BLaER1 (cell line): ENCODE results near the gene HGFAC.
A peak's percentile ranks its signal among the peaks of the same experiment; 100 is the strongest.

Experiments
- H3K27ac ChIP-seq: shearing (Covaris generic); formaldehyde crosslinking; 2 replicates; pipeline ENCODE4 v1.8.1; 2022
- H3K27me3 ChIP-seq: shearing (Covaris generic); formaldehyde crosslinking; 2 replicates; pipeline ENCODE4 v1.8.1; 2022
- H3K36me3 ChIP-seq: shearing (Covaris generic); formaldehyde crosslinking; 2 replicates; pipeline ENCODE4 v1.8.1; 2022
- H3K4me1 ChIP-seq: shearing (Covaris generic); formaldehyde crosslinking; 2 replicates; pipeline ENCODE4 v1.8.1; 2022
- H3K4me2 ChIP-seq: shearing (Covaris generic); formaldehyde crosslinking; 2 replicates; pipeline ENCODE4 v1.8.1; 2022
- H3K4me3 ChIP-seq: shearing (Covaris generic); formaldehyde crosslinking; 2 replicates; pipeline ENCODE4 v1.8.1; 2022
- H3K9ac ChIP-seq: shearing (Covaris generic); formaldehyde crosslinking; 2 replicates; pipeline ENCODE4 v1.8.1; 2022
- H3K9me3 ChIP-seq: shearing (Covaris generic); formaldehyde crosslinking; 2 replicates; pipeline ENCODE4 v1.8.1; 2022
- H4K20me1 ChIP-seq: shearing (Covaris generic); formaldehyde crosslinking; 2 replicates; pipeline ENCODE4 v1.8.1; 2022
- Cebpa-rat ChIP-seq: shearing (Covaris generic); IDR thresholded peaks from 2 replicates; pipeline ENCODE4 v1.8.1; 2022

HGFAC gene

GRCh38 chr4:3403348-3403906, 38.3 kb upstream of the HGFAC start:
- no peak for TF ChIP-seq Cebpa-rat
- Histone ChIP-seq H3K27me3 (no peaks in the 10 kb centered on the region), H3K27ac (no peak overlapping the region), H3K36me3 (peaks cover 60% of the 10 kb centered on the region), H3K9ac (no peak overlapping the region), H4K20me1 (peaks cover 68% of the 10 kb centered on the region), H3K4me2 (no peak overlapping the region), H3K4me3 (no peak overlapping the region), H3K9me3 (peaks cover 19% of the 10 kb centered on the region), H3K4me1 (peaks cover 62% of the 10 kb centered on the region)

- H3K27ac ChIP-seq, result no peak overlapping the region
- H3K4me1 ChIP-seq, result peaks cover 67% of the 10 kb centered on the region
- H3K4me2 ChIP-seq, result peak overlapping the region; percentile 48
- peaks cover 78% of the 10 kb centered on the region for H4K20me1 ChIP-seq
- no peak overlapping the region for H3K9ac ChIP-seq
- H3K9me3 ChIP-seq, result peaks cover 19% of the 10 kb centered on the region
- H3K4me3 ChIP-seq, result no peak overlapping the region
- H3K36me3 ChIP-seq, result peaks cover 60% of the 10 kb centered on the region
- H3K27me3 ChIP-seq, result no peaks in the 10 kb centered on the region
- no peak for TF ChIP-seq Cebpa-rat
Measured at GRCh38 chr4:3404546-3404945, 37.2 kb upstream of the HGFAC start.

GRCh38 chr4:3405176-3405575, 36.6 kb upstream of the HGFAC start:
- peaks cover 71% of the 10 kb centered on the region for H3K4me1 ChIP-seq
- no peak overlapping the region for H3K4me3 ChIP-seq
- no peaks in the 10 kb centered on the region for H3K27me3 ChIP-seq
- H3K36me3 ChIP-seq, result peaks cover 60% of the 10 kb centered on the region
- no peak overlapping the region for H3K27ac ChIP-seq
- H3K9me3 ChIP-seq, result peaks cover 19% of the 10 kb centered on the region
- TF ChIP-seq Cebpa-rat, result no peak
- H4K20me1 ChIP-seq, result peaks cover 85% of the 10 kb centered on the region
- peak overlapping the region; percentile 48 for H3K4me2 ChIP-seq
- no peak overlapping the region for H3K9ac ChIP-seq

- H3K4me3 ChIP-seq, result no peak overlapping the region
- H3K27me3 ChIP-seq, result no peaks in the 10 kb centered on the region
- H3K4me2 ChIP-seq, result no peak overlapping the region
- peaks cover 80% of the 10 kb centered on the region for H3K4me1 ChIP-seq
- no peak for TF ChIP-seq Cebpa-rat
- no peak overlapping the region for H3K27ac ChIP-seq
- H3K9me3 ChIP-seq, result peaks cover 19% of the 10 kb centered on the region
- peaks cover 60% of the 10 kb centered on the region for H3K36me3 ChIP-seq
- H3K9ac ChIP-seq, result no peak overlapping the region
- H4K20me1 ChIP-seq, result peaks cover 93% of the 10 kb centered on the region
Measured at GRCh38 chr4:3406021-3406420, 35.7 kb upstream of the HGFAC start.

GRCh38 chr4:3406431-3406830, 35.3 kb upstream of the HGFAC start:
- Histone ChIP-seq H3K27me3 (no peaks in the 10 kb centered on the region), H4K20me1 (peaks cover 95% of the 10 kb centered on the region), H3K9me3 (peaks cover 19% of the 10 kb centered on the region), H3K4me1 (peaks cover 82% of the 10 kb centered on the region), H3K9ac (no peak overlapping the region), H3K4me3 (no peak overlapping the region), H3K36me3 (peaks cover 56% of the 10 kb centered on the region), H3K27ac (no peak overlapping the region), H3K4me2 (no peak overlapping the region)
- TF ChIP-seq Cebpa-rat, result no peak

- peaks cover 95% of the 10 kb centered on the region for H4K20me1 ChIP-seq
- no peak overlapping the region for H3K4me3 ChIP-seq
- no peaks in the 10 kb centered on the region for H3K27me3 ChIP-seq
- H3K4me2 ChIP-seq, result peak overlapping the region; percentile 97; the same call in 1 of the 2 replicates
- no peak for TF ChIP-seq Cebpa-rat
- H3K9ac ChIP-seq, result no peak overlapping the region
- H3K27ac ChIP-seq, result no peak overlapping the region
- peaks cover 19% of the 10 kb centered on the region for H3K9me3 ChIP-seq
- peaks cover 50% of the 10 kb centered on the region for H3K36me3 ChIP-seq
- H3K4me1 ChIP-seq, result peaks cover 82% of the 10 kb centered on the region
Measured at GRCh38 chr4:3407171-3407771, 34.5 kb upstream of the HGFAC start.

GRCh38 chr4:3407930-3408792, 33.6 kb upstream of the HGFAC start:
- peak overlapping the region; percentile 97 for H3K4me2 ChIP-seq
- peaks cover 84% of the 10 kb centered on the region for H3K4me1 ChIP-seq
- H3K4me3 ChIP-seq, result no peak overlapping the region
- H3K36me3 ChIP-seq, result peaks cover 47% of the 10 kb centered on the region
- H4K20me1 ChIP-seq, result peaks cover 100% of the 10 kb centered on the region
- 0 out of 2 replicates have a peak overlapping the region, but pooled peaks have one; percentile 6 for H3K9ac ChIP-seq
- H3K27me3 ChIP-seq, result no peaks in the 10 kb centered on the region
- no peak for TF ChIP-seq Cebpa-rat
- H3K27ac ChIP-seq, result no peak overlapping the region
- peaks cover 17% of the 10 kb centered on the region for H3K9me3 ChIP-seq

- Histone ChIP-seq H3K9ac (0 out of 2 replicates have a peak overlapping the region, but pooled peaks have one; percentile 6), H3K36me3 (peaks cover 40% of the 10 kb centered on the region), H3K27me3 (no peaks in the 10 kb centered on the region), H4K20me1 (peaks cover 100% of the 10 kb centered on the region), H3K27ac (no peak overlapping the region), H3K9me3 (peaks cover 10% of the 10 kb centered on the region), H3K4me3 (no peak overlapping the region), H3K4me1 (peaks cover 91% of the 10 kb centered on the region), H3K4me2 (peak overlapping the region; percentile 97)
- no peak for TF ChIP-seq Cebpa-rat
Measured at GRCh38 chr4:3408793-3409330, 32.9 kb upstream of the HGFAC start.

GRCh38 chr4:3409571-3410091, 32.1 kb upstream of the HGFAC start:
- peaks cover 92% of the 10 kb centered on the region for H3K4me1 ChIP-seq

More at GRCh38 chr4:3409571-3410091, 32.1 kb upstream of the HGFAC start:
- Histone ChIP-seq H3K36me3 (peaks cover 32% of the 10 kb centered on the region), H3K27ac (peak overlapping the region; percentile 59), H3K27me3 (no peaks in the 10 kb centered on the region), H3K4me2 (peak overlapping the region; percentile 97), H3K4me3 (no peak overlapping the region), H3K9me3 (peaks cover 2% of the 10 kb centered on the region), H4K20me1 (peaks cover 100% of the 10 kb centered on the region), H3K9ac (0 out of 2 replicates have a peak overlapping the region, but pooled peaks have one; percentile 6)
- no peak for TF ChIP-seq Cebpa-rat
